ENCODE measurements around the gene B4GALNT1. TPM values are rescaled to one million over a fixed set of nuclear protein-coding genes. Genes with fewer than 3 reads are reported as not detected.

B4GALNT1 gene
- total and polyA plus RNA-seq, 2 donors (not counting 1 experiment from before 2014, with no cell fraction given), result 1.3 to 2.3 TPM

- Histone ChIP-seq H2AFZ (ENCODE audit: low read length) (no peak overlapping the region), H3K36me3 (ENCODE audit: control insufficient read depth, insufficient read depth, low read length) (peaks cover 2% of the 10 kb centered on the region)
Measured at GRCh38 chr12:57605811-57606311, 27.1 kb downstream of the B4GALNT1 start.

GRCh38 chr12:57604992-57605810, 27.8 kb downstream of the B4GALNT1 start:
- Histone ChIP-seq H3K4me2 (ENCODE audit: extremely low read depth, insufficient read depth, low read length) (peak overlapping the region; percentile 64), H3K27ac (ENCODE audit: insufficient read depth, low read length) (no peak overlapping the region), H3K27me3 (ENCODE audit: control insufficient read depth, insufficient read depth, low read length) (no peaks in the 10 kb centered on the region), H3K36me3 (ENCODE audit: control insufficient read depth, insufficient read depth, low read length) (peaks cover 2% of the 10 kb centered on the region), H3K79me2 (ENCODE audit: control insufficient read depth, insufficient read depth, low read length) (no peaks in the 10 kb centered on the region), H3K4me1 (ENCODE audit: control insufficient read depth, extremely low read depth, insufficient read depth, low read length) (peaks cover 5% of the 10 kb centered on the region), H3K4me3 (replicated peaks in 1 of 4; ENCODE audit: control extremely low read depth in 1 of 4, insufficient read depth in 1 of 4, low read depth in 3 of 4, low read length in 4 of 4) (peak overlapping the region; percentile 30 to 79 (median 54)), H3K9ac (ENCODE audit: insufficient read depth, low read length) (peak overlapping the region; percentile 67), H4K20me1 (ENCODE audit: control insufficient read depth, extremely low read depth, insufficient read depth, low read length) (no peaks in the 10 kb centered on the region), H2AFZ (ENCODE audit: low read length) (peak overlapping the region; percentile 6), H3K9me3 (ENCODE audit: control insufficient read depth, insufficient read depth, low read depth, low read length) (no peaks in the 10 kb centered on the region)
- DNase-seq (ENCODE audit: low read depth in 2 of 2), result peak in 1 of 2 donors; percentile 37
- TF ChIP-seq EZH2 (IDR thresholded peaks at IDR 0.05; ENCODE audit: low read length, missing control alignments), result no peak
- no peak for TF ChIP-seq CTCF (conservative IDR thresholded peaks at IDR 0.05 in 1 of 2, IDR thresholded peaks at IDR 0.05 in 1 of 2; ENCODE audit: low read depth in 1 of 2, low read length in 2 of 2)

More at GRCh38 chr12:57605811-57606311, 27.1 kb downstream of the B4GALNT1 start:
- H3K9ac ChIP-seq (ENCODE audit: insufficient read depth, low read length), result no peak overlapping the region
- H3K4me1 ChIP-seq (ENCODE audit: control insufficient read depth, extremely low read depth, insufficient read depth, low read length), result peaks cover 11% of the 10 kb centered on the region
- no peaks in the 10 kb centered on the region for H3K79me2 ChIP-seq (ENCODE audit: control insufficient read depth, insufficient read depth, low read length)
- H4K20me1 ChIP-seq (ENCODE audit: control insufficient read depth, extremely low read depth, insufficient read depth, low read length), result no peaks in the 10 kb centered on the region
- H3K9me3 ChIP-seq (ENCODE audit: control insufficient read depth, insufficient read depth, low read depth, low read length), result no peaks in the 10 kb centered on the region
- H3K4me2 ChIP-seq (ENCODE audit: extremely low read depth, insufficient read depth, low read length), result peak overlapping the region; percentile 64
- no peak for TF ChIP-seq EZH2 (IDR thresholded peaks at IDR 0.05; ENCODE audit: low read length, missing control alignments)
- peak overlapping the region in 2 of 4 experiments; percentile 72 to 79 for H3K4me3 ChIP-seq (replicated peaks in 1 of 4; ENCODE audit: control extremely low read depth in 1 of 4, insufficient read depth in 1 of 4, low read depth in 3 of 4, low read length in 4 of 4)
- H3K27ac ChIP-seq (ENCODE audit: insufficient read depth, low read length), result no peak overlapping the region
- DNase-seq (ENCODE audit: low read depth in 2 of 2), result no peak
- H3K27me3 ChIP-seq (ENCODE audit: control insufficient read depth, insufficient read depth, low read length), result no peaks in the 10 kb centered on the region

GRCh38 chr12:57604454-57604991, 28.5 kb downstream of the B4GALNT1 start, which contains the start of gene DTX3:
Gene DTX3 (plus strand): TSS chr12:57604824. CDS start chr12:57606518, 1,694 bp downstream.
- Histone ChIP-seq H3K79me2 (ENCODE audit: control insufficient read depth, insufficient read depth, low read length) (no peaks in the 10 kb centered on the region), H3K27me3 (ENCODE audit: control insufficient read depth, insufficient read depth, low read length) (no peaks in the 10 kb centered on the region), H3K27ac (ENCODE audit: insufficient read depth, low read length) (peak within 1 kb of the TSS; percentile 52), H3K9me3 (ENCODE audit: control insufficient read depth, insufficient read depth, low read depth, low read length) (no peaks in the 10 kb centered on the region), H2AFZ (ENCODE audit: low read length) (peak within 1 kb of the TSS; percentile 85), H3K9ac (ENCODE audit: insufficient read depth, low read length) (peak within 1 kb of the TSS; percentile 67), H3K4me1 (ENCODE audit: control insufficient read depth, extremely low read depth, insufficient read depth, low read length) (peaks cover 5% of the 10 kb centered on the region), H4K20me1 (ENCODE audit: control insufficient read depth, extremely low read depth, insufficient read depth, low read length) (no peaks in the 10 kb centered on the region), H3K4me2 (ENCODE audit: extremely low read depth, insufficient read depth, low read length) (peak within 1 kb of the TSS; percentile 64), H3K4me3 (replicated peaks in 1 of 4; ENCODE audit: control extremely low read depth in 1 of 4, insufficient read depth in 1 of 4, low read depth in 3 of 4, low read length in 4 of 4) (peak within 1 kb of the TSS; percentile 37 to 79 (median 62)), H3K36me3 (ENCODE audit: control insufficient read depth, insufficient read depth, low read length) (peaks cover 2% of the 10 kb centered on the region)
- peak; percentile 38 to 43 for DNase-seq (ENCODE audit: low read depth in 2 of 2)
- no peak for TF ChIP-seq EZH2 (IDR thresholded peaks at IDR 0.05; ENCODE audit: low read length, missing control alignments)
- TF ChIP-seq CTCF (conservative IDR thresholded peaks at IDR 0.05 in 1 of 2, IDR thresholded peaks at IDR 0.05 in 1 of 2; ENCODE audit: low read depth in 1 of 2, low read length in 2 of 2), result no peak

Data from fibroblast of lung (primary cell).